ENCODE results near the gene PEDS1. TPM values are rescaled to one million over a fixed set of nuclear protein-coding genes. Genes with fewer than 3 reads are reported as not detected.

The PEDS1 gene
- total and polyA plus RNA-seq, 2 of the 13 experiments (the other 11 are each of a cell fraction or from before 2014, with no cell fraction given), result 30.5 to 93.9 TPM

GRCh38 chr20:50191065-50191543 lies 37.6 kb upstream of the PEDS1 start (continued):
- peak; percentile 9; the same call in 1 of the 2 replicates for TF ChIP-seq ZNF142 (CRISPR knock-in tag; IDR thresholded peaks at IDR 0.05)
- 0 out of 2 replicates have a peak, but pooled peaks have one; percentile 63 for TF ChIP-seq REL (CRISPR knock-in tag; conservative IDR thresholded peaks at IDR 0.05)
- TF ChIP-seq ZNF773 (CRISPR knock-in tag; IDR thresholded peaks at IDR 0.05; ENCODE audit: borderline replicate concordance), result 0 out of 2 replicates have a peak, but pooled peaks have one; percentile 6
- no peak for TF ChIP-seq SCMH1 (CRISPR knock-in tag; IDR thresholded peaks at IDR 0.05; ENCODE audit: borderline replicate concordance)
- TF ChIP-seq ZNF747 (CRISPR knock-in tag; IDR thresholded peaks at IDR 0.05; ENCODE audit: borderline replicate concordance), result 0 out of 2 replicates have a peak, but pooled peaks have one; percentile 7
- TF ChIP-seq PREB (CRISPR knock-in tag; IDR thresholded peaks at IDR 0.05), result no peak; the same call in 1 of the 2 replicates
- TF ChIP-seq ATF7-NPFF (CRISPR knock-in tag; IDR thresholded peaks at IDR 0.05; ENCODE audit: low read depth), result 0 out of 2 replicates have a peak, but pooled peaks have one; percentile 8
- no peak for TF ChIP-seq KDM1A (CRISPR knock-in tag; IDR thresholded peaks at IDR 0.05)
- TF ChIP-seq ZNF766 (CRISPR knock-in tag; IDR thresholded peaks at IDR 0.05; ENCODE audit: borderline replicate concordance), result 0 out of 2 replicates have a peak, but pooled peaks have one; percentile 11
- TF ChIP-seq ARID4A (CRISPR knock-in tag; IDR thresholded peaks at IDR 0.05; ENCODE audit: borderline replicate concordance), result no peak
- 0 out of 2 replicates have a peak, but pooled peaks have one; percentile 3 for TF ChIP-seq ZNF264 (CRISPR knock-in tag; IDR thresholded peaks at IDR 0.05)
- peak; percentile 32 for TF ChIP-seq RBM39 (IDR thresholded peaks at IDR 0.05; ENCODE audit: low read depth, low read length, poor library complexity, severe bottlenecking)
- no peak for TF ChIP-seq NCOA2 (CRISPR knock-in tag; IDR thresholded peaks at IDR 0.05)
- TF ChIP-seq ZNF562 (CRISPR knock-in tag; IDR thresholded peaks at IDR 0.05; ENCODE audit: borderline replicate concordance), result peak; percentile 3; the same call in 1 of the 2 replicates
- no peak for TF ChIP-seq CREB1 (IDR thresholded peaks at IDR 0.05)
- TF ChIP-seq CREB1 (CRISPR knock-in tag; IDR thresholded peaks at IDR 0.05), result no peak
- TF ChIP-seq RFX5 (IDR thresholded peaks at IDR 0.05; ENCODE audit: low read depth, low read length), result no peak
- TF ChIP-seq KDM5B (CRISPR knock-in tag; IDR thresholded peaks at IDR 0.05; ENCODE audit: borderline replicate concordance), result no peak
- TF ChIP-seq SP4 (CRISPR knock-in tag; IDR thresholded peaks at IDR 0.05), result no peak

Data from HepG2 (cell line).